GM12878 (cell line): ENCODE measurements around the gene AGPAT2. TPM values are rescaled to one million over a fixed set of nuclear protein-coding genes. Genes with fewer than 3 reads are reported as not detected.

Source experiments
- ATAC-seq: fragments of 200-7000 bp; cut with Tn5 transposase; 3 replicates; pipeline ENCODE4 v1.9.1; 2020; ENCODE audit warnings: mild to moderate bottlenecking, moderate library complexity
- BruUV-seq: library from RNA; stranded (reverse); fragments of 400-500 nt; replicated peaks from 2 replicates; lab custom pipeline; 2021; lab: Mats Ljungman, UMichigan
- CTCF ChIA-PET: fragments of 300-600 bp; sonication (Branson Sonifier 250); formaldehyde crosslinking; extraction: SDS; loops from one replicate; lab custom pipeline; 2021; ENCODE audit warnings: inconsistent platforms; lab: Yijun Ruan, JAX
- POLR2A ChIA-PET: fragments of 350-600 bp; formaldehyde crosslinking; extraction: SDS; loops from one replicate; lab custom pipeline; 2021; ENCODE audit warnings: inconsistent platforms; lab: Charles Lee
- RAD21 ChIA-PET: fragments of 300-600 bp; sonication (Branson Sonifier 250); formaldehyde crosslinking; loops from one replicate; lab custom pipeline; 2023; ENCODE audit warnings: antibody characterized with exemption; ENCODE audit not compliant: unreplicated experiment; lab: Charles Lee
- SMC1A ChIA-PET: fragments of 300-600 bp; sonication (Branson Sonifier 250); formaldehyde crosslinking; loops from one replicate; lab custom pipeline; 2023; ENCODE audit not compliant: unreplicated experiment, uncharacterized antibody; lab: Charles Lee
- DNase-seq: peaks from one replicate; pipeline ENCODE4 v3.0.0-alpha.2; 2011; ENCODE audit warnings: low read depth, low spot score
- FAIRE-seq: peaks from 3 replicates; lab custom pipeline; 2011; peaks lifted over from hg19 to GRCh38; lab: Jason Lieb, UNC
- H2AFZ ChIP-seq: 2 replicates; pipeline ENCODE4 v1.6.0; 2011; ENCODE audit warnings: low read depth, low read length, control low read depth; ENCODE audit not compliant: control insufficient read depth
- H3K27ac ChIP-seq: 2 replicates; pipeline ENCODE4 v1.5.1; 2011; ENCODE audit warnings: control low read depth; ENCODE audit not compliant: control insufficient read depth, insufficient read depth
- H3K27me3 ChIP-seq, 2 experiments: replicated peaks in 1 of 2; 2 replicates each; pipeline versions ENCODE4 v1.6.0 to v1.6.1; 2011; ENCODE audit warnings: low read length in 1 of 2; ENCODE audit not compliant: control insufficient read depth in 2 of 2, insufficient read depth in 2 of 2
- H3K36me3 ChIP-seq, 2 experiments: 2 replicates each; pipeline ENCODE4 v1.5.1; 2011; ENCODE audit warnings: low read length in 1 of 2; ENCODE audit not compliant: control insufficient read depth in 2 of 2, insufficient read depth in 2 of 2
- H3K4me1 ChIP-seq: 2 replicates; pipeline ENCODE4 v1.6.1; 2011; ENCODE audit warnings: mild to moderate bottlenecking, low read length, moderate library complexity, mixed read lengths; ENCODE audit not compliant: control insufficient read depth, insufficient read depth
- H3K4me2 ChIP-seq: 2 replicates; pipeline ENCODE4 v1.6.0; 2011; ENCODE audit warnings: control low read depth; ENCODE audit not compliant: control insufficient read depth, insufficient read depth
- H3K4me3 ChIP-seq: fragments of 200-600 bp; sonication (generic); 2 replicates; pipeline ENCODE4 v1.5.1; 2016
- H3K79me2 ChIP-seq: 2 replicates; pipeline ENCODE4 v1.6.0; 2011; ENCODE audit warnings: low read length; ENCODE audit not compliant: control insufficient read depth, insufficient read depth
- H3K9ac ChIP-seq: 2 replicates; pipeline ENCODE4 v1.8.0; 2011; ENCODE audit warnings: low read length, control low read depth, mixed read lengths; ENCODE audit not compliant: control insufficient read depth, insufficient read depth
- H3K9me3 ChIP-seq: replicated peaks from 3 replicates; pipeline ENCODE4 v1.5.1; 2011; ENCODE audit warnings: mild to moderate bottlenecking, low read length; ENCODE audit not compliant: control insufficient read depth, insufficient read depth
- H4K20me1 ChIP-seq: 2 replicates; pipeline ENCODE4 v1.6.0; 2011; ENCODE audit not compliant: control insufficient read depth, insufficient read depth
- CEBPB ChIP-seq, 2 experiments: fragments of 150-350 bp in 1 of 2; IDR thresholded peaks; 2 replicates each; pipeline ENCODE4 v1.6.1; 2012 to 2014; ENCODE audit warnings: low read depth in 2 of 2, low read length in 2 of 2, borderline replicate concordance in 1 of 2, inconsistent platforms in 1 of 2
- ESRRA ChIP-seq: IDR thresholded peaks from 2 replicates; pipeline ENCODE4 v1.6.1; 2012; ENCODE audit warnings: mild to moderate bottlenecking, low read length, improper control_type of control experiment
- RAD21 ChIP-seq: IDR thresholded peaks from 2 replicates; pipeline ENCODE4 v1.6.1; 2011; ENCODE audit warnings: mild to moderate bottlenecking, low read depth, low read length, moderate library complexity; ENCODE audit not compliant: insufficient read depth
- WGBS: methylation state at CpG from one replicate; pipeline ENCODE4 v1.1.6; 2016; ENCODE audit warnings: low lambda C conversion rate; ENCODE audit not compliant: insufficient replicate concordance, insufficient coverage; ENCODE audit errors: missing lambda C conversion rate; 5-methylcytosine and 5-hydroxymethylcytosine counted together
- in situ Hi-C: fragments of 300-500 bp; cut with MboI; formaldehyde crosslinking; loops from 9 replicates; pipeline ENCODE4 v1.14.3; 2018; ENCODE audit warnings: mixed read lengths
- intact Hi-C: fragments of 100-400 bp; cut with micrococcal nuclease; formaldehyde crosslinking; loops from one replicate; pipeline ENCODE4 v1.14.2; 2022; ENCODE audit not compliant: unreplicated experiment
- polyA plus RNA-seq, 11 experiments: library from polyadenylated mRNA; depleted of rRNA in 4 of 11; unstranded in 6 of 11; stranded (reverse) in 5 of 11; fragments of >200 nt; fragmentation: Nextera tagmentation in 4 of 11; fragmentation: Illumina TruSeq in 1 of 11; extraction: Ambion mirVana in 4 of 11; extraction: Trizol in 1 of 11; gene quantifications; 1 replicate in 1 of 11; 2 replicates in 10 of 11; pipeline versions ENCODE4 v1.2.1 to v1.2.3, GENCODE V29; 2011 to 2016; ENCODE audit warnings: inconsistent platforms in 2 of 11, missing spikeins in 2 of 11, low read depth in 1 of 11
- total RNA-seq, 4 experiments: library from RNA; depleted of rRNA in 3 of 4; stranded (reverse); fragments of >200 nt in 3 of 4; fragmentation: Illumina TruSeq in 1 of 4; extraction: Trizol in 1 of 4; gene quantifications; 2 replicates each; pipeline versions ENCODE4 v1.2.1 to v1.2.3, GENCODE V29; 2013 to 2021

The AGPAT2 gene
- total and polyA plus RNA-seq, 10 of the 15 experiments (the other 5 are each of a cell fraction or from before 2014, with no cell fraction given): 0.10 to 28.5 (median 18.2) TPM

DNA sequence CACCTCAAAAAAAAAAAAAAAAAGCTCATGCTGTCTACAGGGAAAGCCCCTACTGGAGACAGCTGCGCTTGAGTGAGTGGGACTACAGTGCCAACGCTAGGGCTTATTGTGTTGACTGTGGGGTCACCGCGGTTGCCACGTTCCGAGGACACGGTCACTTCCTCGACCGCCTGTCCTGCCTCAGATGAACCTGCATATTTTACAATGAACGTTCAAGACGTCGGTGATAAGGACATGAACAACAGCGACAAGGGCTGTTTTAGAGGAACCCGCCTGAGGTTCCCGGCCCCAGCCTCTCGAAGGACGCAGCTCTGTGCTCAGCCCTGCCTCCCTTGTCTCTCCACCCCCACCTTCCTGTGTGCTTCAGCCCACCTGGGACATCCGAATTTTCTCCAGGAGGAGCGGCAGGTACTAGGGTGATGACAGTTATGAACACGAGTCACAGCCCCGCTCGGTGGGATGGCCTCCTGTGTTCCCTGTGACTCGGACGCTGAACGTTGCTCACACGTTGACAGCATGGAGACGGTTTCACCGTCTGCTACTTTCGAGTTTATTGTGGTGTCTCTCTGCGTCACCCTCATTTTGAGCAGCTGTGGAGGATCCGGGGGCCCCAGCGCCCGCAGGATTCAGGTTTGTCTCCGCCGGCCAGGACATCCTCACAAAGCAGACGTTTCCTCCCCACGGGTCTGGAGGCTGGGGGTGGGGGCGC is 13.9 kb upstream of the AGPAT2 start (continued):
- no peak for TF ChIP-seq RAD21
- no peak for TF ChIP-seq ESRRA

DNA sequence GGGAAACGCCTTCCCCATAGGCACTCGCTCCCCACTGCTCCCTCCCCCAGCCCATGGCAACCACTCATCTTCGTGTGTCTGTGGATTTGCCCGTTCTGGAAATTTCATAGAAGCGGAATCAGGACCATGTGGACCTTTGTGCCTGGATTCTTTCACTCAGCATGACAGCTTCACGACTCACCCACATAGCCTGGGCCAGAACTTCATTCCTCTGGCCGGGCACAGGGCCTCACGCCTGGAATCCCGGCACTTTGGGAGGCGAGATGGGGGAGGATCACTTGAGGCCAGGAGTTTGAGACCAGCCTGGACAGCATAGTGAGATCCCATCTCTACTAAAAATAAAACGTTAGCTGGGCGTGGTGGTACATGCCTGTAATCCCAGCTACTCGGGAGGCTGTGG is 13.0 kb upstream of the AGPAT2 start:
- ChIA-PET CTCF (interaction anchor here (0.7 to 3.5 kb wide), 5 partner anchors 14 to 162 kb away, joined by 3 to 16 read pairs (median 7); no protein-coding TSS in a partner anchor), SMC1A (interaction anchor here (0.8 to 1.6 kb wide), 3 partner anchors 10 to 42 kb away, joined by 3 read pairs; no protein-coding TSS in a partner anchor), POLR2A (interaction anchor here (0.7 kb wide), 1 partner anchor 377 kb away, joined by 3 read pairs; no protein-coding TSS in a partner anchor), RAD21 (interaction anchor here (1.3 to 1.5 kb wide), 2 partner anchors 27 to 214 kb away, joined by 4 to 6 read pairs; no protein-coding TSS in a partner anchor)
- H3K36me3 ChIP-seq: no peaks in the 10 kb centered on the region
- peaks cover 24% of the 10 kb centered on the region for H3K4me1 ChIP-seq
- ATAC-seq (no peak), FAIRE-seq (no peak), DNase-seq (no peak)
- no peaks in the 10 kb centered on the region for H4K20me1 ChIP-seq
- no peaks in the 10 kb centered on the region for H3K9me3 ChIP-seq
- H3K27ac ChIP-seq: no peak overlapping the region
- peak overlapping the region; percentile 100; the same call in 1 of the 2 replicates for H3K4me2 ChIP-seq
- TF ChIP-seq CEBPB (IDR thresholded peaks at IDR 0.05; ENCODE audit: borderline replicate concordance in 1 of 2, low read depth in 2 of 2, low read length in 2 of 2): no peak
- intact Hi-C loops (no loop called here), in situ Hi-C loops (no loop called here)
- H3K4me3 ChIP-seq: no peak overlapping the region
- 71% methylated on average over 13 of the region's 13 CpGs for WGBS
- no peaks in the 10 kb centered on the region for H3K27me3 ChIP-seq
- no peaks in the 10 kb centered on the region for H3K79me2 ChIP-seq
- no peak overlapping the region for H3K9ac ChIP-seq
- no peak overlapping the region for H2AFZ ChIP-seq
- no TSS peak for BruUV-seq
